GM23338 (cell line): ENCODE results near the gene ZNF333. TPM values are rescaled to one million over a fixed set of nuclear protein-coding genes. Genes with fewer than 3 reads are reported as not detected.

ENCODE experiments used
- ATAC-seq: fragments of 200-7000 bp; cut with Tn5 transposase; 3 replicates; pipeline ENCODE4 v1.9.1; 2020
- DNase-seq: peaks from one replicate; pipeline ENCODE4 v3.0.0-alpha.2; 2015; ENCODE audit warnings: low spot score
- H2AFZ ChIP-seq: fragments of 200-600 bp; sonication (generic); 2 replicates; pipeline ENCODE4 v1.8.0; 2016; ENCODE audit warnings: antibody characterized with exemption, mild to moderate bottlenecking, moderate library complexity
- H3F3A ChIP-seq: fragments of 200-600 bp; sonication (generic); replicated peaks from 2 replicates; pipeline ENCODE4 v1.8.0; 2017; ENCODE audit warnings: antibody characterized with exemption, mixed run types, low read depth
- H3K27ac ChIP-seq: fragments of 200-600 bp; sonication (generic); 2 replicates; pipeline ENCODE4 v1.6.1; 2016; ENCODE audit warnings: low read depth
- H3K27me3 ChIP-seq: fragments of 200-600 bp; sonication (generic); 2 replicates; pipeline ENCODE4 v1.8.0; 2016; ENCODE audit warnings: mild to moderate bottlenecking, mixed run types, moderate library complexity; ENCODE audit not compliant: insufficient read depth
- H3K36me3 ChIP-seq: fragments of 200-600 bp; sonication (generic); 2 replicates; pipeline ENCODE4 v1.8.0; 2016; ENCODE audit warnings: mild to moderate bottlenecking; ENCODE audit not compliant: insufficient read depth
- H3K4me1 ChIP-seq: fragments of 200-600 bp; sonication (generic); 2 replicates; pipeline ENCODE4 v1.8.0; 2016; ENCODE audit warnings: mild to moderate bottlenecking, moderate library complexity; ENCODE audit not compliant: insufficient read depth
- H3K4me2 ChIP-seq: fragments of 200-600 bp; sonication (generic); 2 replicates; pipeline ENCODE4 v1.7.1; 2017; ENCODE audit warnings: mixed run types
- H3K4me3 ChIP-seq: fragments of 200-600 bp; sonication (generic); 2 replicates; pipeline ENCODE4 v1.6.1; 2016; ENCODE audit warnings: mixed run types
- H3K79me2 ChIP-seq: fragments of 200-600 bp; sonication (generic); replicated peaks from 2 replicates; pipeline ENCODE4 v1.8.0; 2017; ENCODE audit warnings: mild to moderate bottlenecking; ENCODE audit not compliant: insufficient read depth
- H3K9me2 ChIP-seq: fragments of 200-600 bp; sonication (generic); 2 replicates; pipeline ENCODE4 v1.8.0; 2017; ENCODE audit not compliant: insufficient read depth
- H4K20me1 ChIP-seq: fragments of 200-600 bp; sonication (generic); replicated peaks from 2 replicates; pipeline ENCODE4 v1.8.0; 2017; ENCODE audit warnings: mild to moderate bottlenecking; ENCODE audit not compliant: insufficient read depth
- H3K27ac Mint-ChIP-seq: 2 replicates; pipeline ENCODE4 v1.8.0; 2020; ENCODE audit warnings: inconsistent platforms, mild to moderate bottlenecking, moderate library complexity, mixed read lengths
- H3K27me3 Mint-ChIP-seq: 3 replicates; pipeline ENCODE4 v1.8.0; 2022; ENCODE audit warnings: low read depth, mild to moderate bottlenecking, moderate library complexity, mixed read lengths, inconsistent platforms; ENCODE audit not compliant: insufficient read depth, poor library complexity
- H3K36me3 Mint-ChIP-seq: 3 replicates; pipeline ENCODE4 v1.8.0; 2021; ENCODE audit warnings: low read depth, mild to moderate bottlenecking, inconsistent platforms, moderate library complexity, mixed read lengths
- H3K4me1 Mint-ChIP-seq: 3 replicates; pipeline ENCODE4 v1.8.0; 2020; ENCODE audit warnings: mild to moderate bottlenecking, inconsistent platforms, mixed read lengths
- H3K4me3 Mint-ChIP-seq: 3 replicates; pipeline ENCODE4 v1.8.0; 2021; ENCODE audit warnings: moderate library complexity, mild to moderate bottlenecking, inconsistent platforms, mixed read lengths
- H3K9me3 Mint-ChIP-seq: 3 replicates; pipeline ENCODE4 v1.8.0; 2020; ENCODE audit warnings: moderate library complexity, mild to moderate bottlenecking, inconsistent platforms, mixed read lengths
- ETS1 ChIP-seq: IDR thresholded peaks from 2 replicates; pipeline ENCODE4 v1.6.1; 2016; ENCODE audit warnings: antibody characterized with exemption
- EZH2 ChIP-seq: fragments of 200-600 bp; sonication (generic); IDR thresholded peaks from one replicate; pipeline ENCODE4 v1.8.0; 2017; ENCODE audit warnings: antibody characterized with exemption, mild to moderate bottlenecking, low read depth; ENCODE audit not compliant: unreplicated experiment
- EZH2phosphoT487 ChIP-seq: fragments of 200-600 bp; sonication (generic); IDR thresholded peaks from one replicate; pipeline ENCODE4 v1.8.1; 2018; ENCODE audit warnings: antibody characterized with exemption; ENCODE audit not compliant: unreplicated experiment
- JUNB ChIP-seq: IDR thresholded peaks from one replicate; pipeline ENCODE4 v1.6.1; 2016; ENCODE audit warnings: antibody characterized with exemption; ENCODE audit not compliant: unreplicated experiment
- NANOG ChIP-seq: IDR thresholded peaks from 2 replicates; pipeline ENCODE4 v1.6.1; 2016; ENCODE audit warnings: antibody characterized with exemption, borderline replicate concordance
- POLR2AphosphoS5 ChIP-seq: IDR thresholded peaks from 2 replicates; pipeline ENCODE4 v1.6.1; 2016; ENCODE audit warnings: antibody characterized with exemption, low read depth
- STAT1 ChIP-seq: IDR thresholded peaks from one replicate; pipeline ENCODE4 v1.6.1; 2016; ENCODE audit warnings: antibody characterized with exemption; ENCODE audit not compliant: unreplicated experiment
- ZNF114 ChIP-seq: fragments of 250-450 bp; sonication (Bioruptor Pico); IDR thresholded peaks from 2 replicates; pipeline ENCODE4 v1.5.0; 2020; ENCODE audit warnings: mild to moderate bottlenecking, moderate library complexity
- ZNF331 ChIP-seq: fragments of 250-450 bp; sonication (Bioruptor Pico); IDR thresholded peaks from 2 replicates; pipeline ENCODE4 v1.5.0; 2020; ENCODE audit warnings: low read depth, mild to moderate bottlenecking, moderate library complexity
- ZNF462 ChIP-seq: fragments of 250-450 bp; sonication (Bioruptor Pico); IDR thresholded peaks from 2 replicates; pipeline ENCODE4 v1.5.0; 2020; ENCODE audit warnings: mild to moderate bottlenecking, moderate library complexity
- polyA plus RNA-seq: library from polyadenylated mRNA; unstranded; fragments of >200 nt; fragmentation: Nextera tagmentation; extraction: Ambion mirVana; gene quantifications from 2 replicates; pipeline ENCODE4 v1.2.1, GENCODE V29; 2016
- total RNA-seq: library from RNA; depleted of rRNA; stranded (reverse); fragments of >200 nt; shearing (Covaris generic); gene quantifications from 2 replicates; pipeline ENCODE4 v1.2.3, GENCODE V29; 2014

ZNF333 gene
- total and polyA plus RNA-seq, 2 experiments from 2014 or later = 7.2 to 21.6 TPM

- H3K9me3 Mint-ChIP-seq = peaks cover 38% of the 10 kb centered on the region
- no peak for TF ChIP-seq ZNF462 (CRISPR knock-in tag)
- TF ChIP-seq POLR2AphosphoS5 = no peak
- no peak for TF ChIP-seq EZH2
- no peak for TF ChIP-seq ETS1
- TF ChIP-seq EZH2phosphoT487 = no peak
- TF ChIP-seq STAT1 = no peak
- TF ChIP-seq ZNF331 (CRISPR knock-in tag) = no peak
- TF ChIP-seq ZNF114 = no peak
- TF ChIP-seq JUNB = no peak
- no peak for TF ChIP-seq NANOG
- no peak overlapping the region for H3K27ac Mint-ChIP-seq
- no peaks in the 10 kb centered on the region for H3K36me3 ChIP-seq
- H3K36me3 Mint-ChIP-seq = peaks cover 3% of the 10 kb centered on the region; the same call in 2 of the 3 replicates
- DNase-seq = no peak
- no peaks in the 10 kb centered on the region for H3K79me2 ChIP-seq
- H3K27ac ChIP-seq = no peak overlapping the region
- no peaks in the 10 kb centered on the region for H4K20me1 ChIP-seq
- peaks cover 6% of the 10 kb centered on the region for H3K9me2 ChIP-seq
- no peaks in the 10 kb centered on the region for H3K27me3 ChIP-seq
- H3K27me3 Mint-ChIP-seq = peaks cover 2% of the 10 kb centered on the region
- H3K4me1 ChIP-seq = no peaks in the 10 kb centered on the region
- no peaks in the 10 kb centered on the region for H3F3A ChIP-seq
- H2AFZ ChIP-seq = no peak overlapping the region
- no peak overlapping the region for H3K4me2 ChIP-seq
- no peak overlapping the region for H3K4me3 ChIP-seq
- no peak overlapping the region for H3K4me3 Mint-ChIP-seq
- H3K4me1 Mint-ChIP-seq = no peaks in the 10 kb centered on the region
- ATAC-seq = no peak
These were observed 11.6 kb upstream of the ZNF333 start for GRCh38 chr19:14678199-14678598.
